IMR-90 (cell line): Measurements from ENCODE around the gene GNB5. TPM values are rescaled to one million over a fixed set of nuclear protein-coding genes. Genes with fewer than 3 reads are reported as not detected.

ENCODE experiments used
- ATAC-seq: fragments of 200-7000 bp; cut with Tn5 transposase; 2 replicates; pipeline ENCODE4 v1.9.1; 2020; ENCODE audit warnings: low read depth, mild to moderate bottlenecking, moderate library complexity
- BruUV-seq: library from RNA; stranded (reverse); fragments of 400-500 nt; replicated peaks from 2 replicates; lab custom pipeline; 2021; lab: Mats Ljungman, UMichigan
- CTCF ChIA-PET: fragments of 300-600 bp; formaldehyde crosslinking; extraction: SDS; loops from one replicate; lab custom pipeline; 2021; ENCODE audit warnings: antibody characterized with exemption; lab: Yijun Ruan, JAX
- POLR2A ChIA-PET: fragments of 300-600 bp; sonication (Branson Sonifier 250); formaldehyde crosslinking; loops from one replicate; lab custom pipeline; 2022; ENCODE audit warnings: antibody characterized with exemption; ENCODE audit not compliant: unreplicated experiment; lab: Charles Lee
- DNase-seq: peaks from one replicate; pipeline ENCODE4 v3.0.0; 2013
- H2AFZ ChIP-seq: replicated peaks from 2 replicates; pipeline ENCODE3; 2013; ENCODE audit warnings: low read length, mild to moderate bottlenecking; ENCODE audit not compliant: poor library complexity
- H2AK5ac ChIP-seq: 2 replicates; pipeline ENCODE4 v1.6.1; 2013; ENCODE audit warnings: low read depth, low read length, inconsistent platforms
- H2AK9ac ChIP-seq: replicated peaks from 2 replicates; pipeline ENCODE3; 2013; ENCODE audit warnings: mild to moderate bottlenecking, low read depth, low read length, moderate library complexity; ENCODE audit not compliant: poor library complexity
- H2BK120ac ChIP-seq: 2 replicates; pipeline ENCODE4 v1.6.1; 2013; ENCODE audit warnings: low read depth, low read length, inconsistent platforms
- H2BK15ac ChIP-seq: 3 replicates; pipeline ENCODE4 v1.6.1; 2013; ENCODE audit warnings: low read depth, low read length, inconsistent platforms
- H2BK20ac ChIP-seq: 2 replicates; pipeline ENCODE4 v1.6.1; 2013; ENCODE audit warnings: low read depth, mild to moderate bottlenecking, inconsistent platforms, low read length, moderate library complexity
- H2BK5ac ChIP-seq: 2 replicates; pipeline ENCODE4 v1.6.1; 2013; ENCODE audit warnings: mild to moderate bottlenecking, low read depth, low read length, inconsistent platforms; ENCODE audit not compliant: poor library complexity, severe bottlenecking
- H3K14ac ChIP-seq: replicated peaks from 2 replicates; pipeline ENCODE4 v1.6.1; 2013; ENCODE audit warnings: low read depth, low read length, inconsistent platforms
- H3K18ac ChIP-seq: 2 replicates; pipeline ENCODE4 v1.6.1; 2013; ENCODE audit warnings: low read depth, low read length, control low read depth
- H3K23ac ChIP-seq: 2 replicates; pipeline ENCODE4 v1.6.1; 2013; ENCODE audit warnings: low read depth, low read length, inconsistent platforms
- H3K27ac ChIP-seq: 2 replicates; pipeline ENCODE4 v1.5.1; 2013; ENCODE audit warnings: mild to moderate bottlenecking, control low read depth, low read length; ENCODE audit not compliant: insufficient read depth
- H3K27me3 ChIP-seq: 2 replicates; pipeline ENCODE4 v1.6.1; 2013; ENCODE audit warnings: low read length; ENCODE audit not compliant: control insufficient read depth, insufficient read depth
- H3K36me3 ChIP-seq: 2 replicates; pipeline ENCODE4 v1.6.1; 2013; ENCODE audit warnings: low read length, mixed read lengths; ENCODE audit not compliant: control insufficient read depth, insufficient read depth
- H3K4ac ChIP-seq: 2 replicates; pipeline ENCODE4 v1.6.1; 2013; ENCODE audit warnings: low read depth, low read length, inconsistent platforms
- H3K4me1 ChIP-seq: 2 replicates; pipeline ENCODE4 v1.6.1; 2013; ENCODE audit warnings: low read length, mixed read lengths; ENCODE audit not compliant: control insufficient read depth, insufficient read depth
- H3K4me2 ChIP-seq: 2 replicates; pipeline ENCODE4 v1.6.1; 2013; ENCODE audit warnings: low read depth, mild to moderate bottlenecking, control low read depth, low read length, moderate library complexity
- H3K4me3 ChIP-seq: 2 replicates; pipeline ENCODE4 v1.5.1; 2013; ENCODE audit warnings: low read depth, mild to moderate bottlenecking, control low read depth, low read length, moderate library complexity; ENCODE audit not compliant: insufficient read depth
- H3K56ac ChIP-seq: 2 replicates; pipeline ENCODE4 v1.6.1; 2013; ENCODE audit warnings: low read length, inconsistent platforms; ENCODE audit not compliant: insufficient read depth; ENCODE audit errors: extremely low read depth
- H3K79me1 ChIP-seq, 2 experiments: 2 replicates each; pipeline ENCODE4 v1.6.1; 2013; ENCODE audit warnings: low read length in 2 of 2, inconsistent platforms in 1 of 2, low read depth in 1 of 2
- H3K9ac ChIP-seq: 2 replicates; pipeline ENCODE4 v1.6.1; 2013; ENCODE audit warnings: low read depth, low read length, control low read depth
- H3K9me1 ChIP-seq: 2 replicates; pipeline ENCODE4 v1.6.1; 2013; ENCODE audit warnings: low read length, inconsistent platforms; ENCODE audit not compliant: insufficient read depth
- H3K9me3 ChIP-seq: 2 replicates; pipeline ENCODE4 v1.6.1; 2013; ENCODE audit warnings: low read length; ENCODE audit not compliant: control insufficient read depth, insufficient read depth
- H4K20me1 ChIP-seq: 2 replicates; pipeline ENCODE4 v1.6.1; 2013; ENCODE audit warnings: low read length, inconsistent platforms; ENCODE audit not compliant: insufficient read depth
- H4K5ac ChIP-seq: 2 replicates; pipeline ENCODE4 v1.6.1; 2013; ENCODE audit warnings: mild to moderate bottlenecking, low read depth, low read length, control low read depth
- H4K8ac ChIP-seq, 2 experiments: 2 replicates each; pipeline ENCODE4 v1.6.1; 2013; ENCODE audit warnings: low read depth in 2 of 2, low read length in 2 of 2, control low read depth in 1 of 2, inconsistent platforms in 1 of 2
- H4K91ac ChIP-seq: 2 replicates; pipeline ENCODE4 v1.6.1; 2013; ENCODE audit warnings: low read depth, low read length, inconsistent platforms; ENCODE audit not compliant: insufficient read depth
- CEBPB ChIP-seq: IDR thresholded peaks from 2 replicates; pipeline ENCODE4 v1.6.1; 2012; ENCODE audit warnings: low read depth, low read length, improper control_type of control experiment
- MXI1 ChIP-seq: IDR thresholded peaks from 2 replicates; pipeline ENCODE4 v1.6.1; 2012; ENCODE audit warnings: low read depth, mild to moderate bottlenecking, low read length, moderate library complexity, borderline replicate concordance
- RCOR1 ChIP-seq: IDR thresholded peaks from 2 replicates; pipeline ENCODE4 v1.6.1; 2012; ENCODE audit warnings: mild to moderate bottlenecking, low read length, improper control_type of control experiment; ENCODE audit not compliant: insufficient replicate concordance
- WGBS, 2 experiments: methylation state at CpG; one replicate each; pipeline versions ENCODE4 v1.1.5 to v1.1.7; 2013; ENCODE audit warnings: missing lambda C conversion rate in 2 of 2; ENCODE audit not compliant: insufficient read length in 1 of 2; ENCODE audit errors: extremely low coverage in 2 of 2; 5-methylcytosine and 5-hydroxymethylcytosine counted together
- dilution Hi-C: fragments of 300-500 bp; cut with HindIII; formaldehyde crosslinking; loops from one replicate; pipeline ENCODE4 v1.14.3; 2018; ENCODE audit warnings: low sequenced_read_pairs; ENCODE audit not compliant: unreplicated experiment
- in situ Hi-C: fragments of 300-500 bp; cut with MboI; formaldehyde crosslinking; loops from 3 replicates; pipeline ENCODE4 v1.14.3; 2019; ENCODE audit warnings: low sequenced_read_pairs, inconsistent platforms, mixed read lengths
- intact Hi-C: fragments of 100-400 bp; cut with micrococcal nuclease; formaldehyde crosslinking; loops from 2 replicates; pipeline ENCODE4 v1.10.0; 2022
- polyA plus RNA-seq, 3 experiments: library from polyadenylated mRNA; depleted of rRNA; stranded (reverse); fragments of >200 nt; gene quantifications; 2 replicates each; pipeline ENCODE4 v1.2.3, GENCODE V29; 2012; ENCODE audit warnings: low replicate concordance in 1 of 3
- total RNA-seq: library from RNA; depleted of rRNA; stranded (reverse); fragments of >200 nt; gene quantifications from 2 replicates; pipeline ENCODE4 v1.2.3, GENCODE V29; 2012

GNB5 gene
- total and polyA plus RNA-seq, 2 of the 4 experiments (the other 2 are of a cell fraction), result 27.7 to 33.2 TPM

GRCh38 chr15:52128568-52128967, 62.6 kb downstream of the GNB5 start:
- H3K27ac ChIP-seq, result no peak overlapping the region
- H4K5ac ChIP-seq, result no peak overlapping the region
- H3K23ac ChIP-seq, result no peak overlapping the region
- H3K9me3 ChIP-seq, result no peaks in the 10 kb centered on the region
- no peak overlapping the region for H4K8ac ChIP-seq
- H3K14ac ChIP-seq, result no peak overlapping the region
- WGBS, 2 experiments, result 100% methylated on average over 1 of the region's 3 CpGs; no CpG with 5 or more reads in 1 of the 2 experiments
- no peak overlapping the region for H2BK120ac ChIP-seq
- no peak overlapping the region for H2AK5ac ChIP-seq
- no peak overlapping the region for H3K4me3 ChIP-seq
- ChIA-PET CTCF (no interaction called here), POLR2A (no interaction called here)
- H2AK9ac ChIP-seq, result no peak overlapping the region
- no peak overlapping the region for H3K4ac ChIP-seq
- H3K4me1 ChIP-seq, result peaks cover 4% of the 10 kb centered on the region
- no peak overlapping the region for H2BK15ac ChIP-seq
- no peak for ATAC-seq
- H3K36me3 ChIP-seq, result peaks cover 8% of the 10 kb centered on the region
- H2AFZ ChIP-seq, result no peak overlapping the region
- no peaks in the 10 kb centered on the region for H4K20me1 ChIP-seq
- H3K56ac ChIP-seq, result no peak overlapping the region
- in situ Hi-C loops, result no loop called here
- H3K9ac ChIP-seq, result no peak overlapping the region
- no peak overlapping the region for H2BK20ac ChIP-seq
- intact Hi-C loops, result no loop called here
- BruUV-seq, result no TSS peak
- H3K9me1 ChIP-seq, result peaks cover 14% of the 10 kb centered on the region
- H4K91ac ChIP-seq, result no peak overlapping the region
- dilution Hi-C loops, result no loop called here
- TF ChIP-seq CEBPB (no peak), RCOR1 (no peak), MXI1 (no peak)
- H3K79me1 ChIP-seq, result no peaks in the 10 kb centered on the region
- H3K27me3 ChIP-seq, result no peaks in the 10 kb centered on the region
- DNase-seq, result no peak
- H3K18ac ChIP-seq, result no peak overlapping the region
- no peak overlapping the region for H3K4me2 ChIP-seq
- H2BK5ac ChIP-seq, result no peak overlapping the region
